ENCODE measurements around the gene TTBK1.

DNA sequence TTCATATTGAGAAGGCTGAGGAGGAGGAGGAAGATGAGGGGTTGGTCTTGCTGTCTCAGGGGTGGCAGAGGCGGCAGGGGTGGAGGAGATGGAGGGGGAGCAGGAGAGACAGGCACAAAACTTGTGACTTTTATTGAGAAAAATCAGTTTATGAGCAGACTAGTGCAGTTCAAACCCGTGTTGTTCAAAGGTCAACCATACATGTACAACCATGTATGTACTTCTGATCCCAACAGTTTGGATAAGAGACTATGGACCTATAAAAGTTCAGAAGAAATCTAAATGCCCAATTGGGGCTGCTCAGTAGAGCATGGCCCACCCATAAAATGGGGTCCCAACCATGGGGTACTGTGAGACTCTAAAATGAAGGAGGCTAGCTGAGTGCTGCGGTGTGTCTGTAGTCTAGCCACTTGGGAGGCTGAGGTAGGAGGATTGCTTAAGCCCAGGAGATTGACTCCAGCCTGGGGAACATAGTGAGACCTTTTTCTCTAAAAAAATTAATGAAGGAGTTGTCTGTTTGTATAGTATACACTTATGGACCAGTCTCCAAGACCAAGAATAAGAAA lies 47.1 kb downstream of the TTBK1 start:
- TF ChIP-seq, protein P1, sequence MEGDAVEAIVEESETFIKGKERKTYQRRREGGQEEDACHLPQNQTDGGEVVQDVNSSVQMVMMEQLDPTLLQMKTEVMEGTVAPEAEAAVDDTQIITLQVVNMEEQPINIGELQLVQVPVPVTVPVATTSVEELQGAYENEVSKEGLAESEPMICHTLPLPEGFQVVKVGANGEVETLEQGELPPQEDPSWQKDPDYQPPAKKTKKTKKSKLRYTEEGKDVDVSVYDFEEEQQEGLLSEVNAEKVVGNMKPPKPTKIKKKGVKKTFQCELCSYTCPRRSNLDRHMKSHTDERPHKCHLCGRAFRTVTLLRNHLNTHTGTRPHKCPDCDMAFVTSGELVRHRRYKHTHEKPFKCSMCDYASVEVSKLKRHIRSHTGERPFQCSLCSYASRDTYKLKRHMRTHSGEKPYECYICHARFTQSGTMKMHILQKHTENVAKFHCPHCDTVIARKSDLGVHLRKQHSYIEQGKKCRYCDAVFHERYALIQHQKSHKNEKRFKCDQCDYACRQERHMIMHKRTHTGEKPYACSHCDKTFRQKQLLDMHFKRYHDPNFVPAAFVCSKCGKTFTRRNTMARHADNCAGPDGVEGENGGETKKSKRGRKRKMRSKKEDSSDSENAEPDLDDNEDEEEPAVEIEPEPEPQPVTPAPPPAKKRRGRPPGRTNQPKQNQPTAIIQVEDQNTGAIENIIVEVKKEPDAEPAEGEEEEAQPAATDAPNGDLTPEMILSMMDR (IDR thresholded peaks at IDR 0.05) = no peak
- TF ChIP-seq POLR2A (IDR thresholded peaks at IDR 0.05) (no peak), POLR2AphosphoS5 (IDR thresholded peaks at IDR 0.05) (no peak), EP300 (IDR thresholded peaks at IDR 0.05) (no peak)

Measured in suprapubic skin (tissue), 4 donors.